GM12801 (cell line): ENCODE results near the gene RNF168.

Experiments
- CTCF ChIP-seq: IDR thresholded peaks from one replicate; pipeline ENCODE4 v1.5.1; 2011; ENCODE audit warnings: control low read depth; ENCODE audit not compliant: insufficient read length; ENCODE audit errors: extremely low read depth

RNF168 gene

DNA sequence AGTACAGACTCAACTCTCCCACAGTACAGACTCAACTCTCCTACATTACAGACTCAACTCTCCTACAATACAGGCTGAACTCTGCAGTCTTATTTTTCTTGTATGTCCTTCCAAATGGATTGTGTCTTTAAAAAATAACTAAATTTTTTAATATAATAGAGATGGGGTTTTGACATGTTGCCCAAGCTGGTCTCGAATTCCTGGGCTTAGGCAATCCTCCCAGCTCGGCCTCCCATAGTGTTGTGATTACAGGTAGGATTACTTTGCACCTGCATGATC lies 40.2 kb downstream of the RNF168 start:
- no peak for TF ChIP-seq CTCF

GRCh38 chr3:196458063-196458462 lies 45.5 kb downstream of the RNF168 start:
- no peak for TF ChIP-seq CTCF

DNA sequence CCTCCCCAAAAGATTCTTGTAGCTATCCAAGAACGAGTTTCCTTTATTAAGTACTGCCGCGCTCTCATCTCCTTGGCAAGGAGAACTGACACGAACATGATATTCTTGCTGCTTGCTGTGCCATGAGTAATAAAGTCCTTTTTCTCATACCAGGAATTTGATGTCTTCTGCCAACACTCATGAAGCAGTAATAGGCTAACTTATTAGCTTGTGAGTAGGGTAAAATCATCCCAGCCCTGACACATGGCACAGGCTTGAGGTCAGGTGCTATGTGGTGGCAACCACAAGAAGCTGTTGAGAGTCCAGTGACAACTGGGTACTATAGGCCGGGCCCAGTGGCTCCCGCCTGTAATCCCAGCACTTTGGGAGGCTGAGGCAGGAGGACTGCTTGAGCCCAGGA lies 48.6 kb downstream of the RNF168 start:
- no peak for TF ChIP-seq CTCF

DNA sequence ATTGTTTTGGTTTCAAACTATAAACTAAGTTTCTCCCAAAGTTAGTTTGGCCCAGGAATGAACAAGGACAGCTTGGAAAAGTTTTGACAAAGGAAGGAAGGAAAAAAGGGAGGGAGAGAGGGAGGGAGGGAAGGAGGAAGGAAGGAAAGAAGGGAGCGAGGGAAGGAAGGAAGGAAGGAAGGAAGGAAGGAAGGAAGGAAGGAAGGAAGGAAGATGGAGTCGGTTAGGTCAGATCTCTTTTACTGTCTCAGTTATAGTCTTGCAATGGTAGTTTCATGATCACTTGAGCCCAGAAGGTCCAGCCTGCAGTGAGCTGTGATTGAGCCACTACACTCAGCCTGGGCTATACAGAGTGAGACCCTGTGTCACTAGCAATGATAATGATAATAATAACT lies 59.1 kb downstream of the RNF168 start:
- TF ChIP-seq CTCF = no peak

DNA sequence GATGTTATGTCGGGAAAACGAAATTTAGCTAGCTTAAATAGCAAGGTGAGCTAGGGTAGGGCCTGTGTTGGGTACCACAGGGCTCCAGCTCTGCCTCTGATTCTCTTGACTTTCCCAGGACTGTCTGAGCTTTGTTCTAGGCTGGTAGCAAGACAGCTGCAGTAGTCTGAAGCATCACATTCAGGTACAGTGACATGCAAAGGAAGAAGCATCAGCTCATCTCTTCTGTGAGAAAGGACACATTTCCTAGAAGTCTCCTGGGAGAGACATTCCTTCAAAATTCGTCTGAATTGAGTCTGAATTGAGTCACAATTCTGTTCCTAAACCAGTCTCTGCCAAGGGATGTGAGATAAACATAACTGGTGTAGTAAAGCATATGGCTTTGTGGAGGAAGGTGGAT lies 62.9 kb downstream of the RNF168 start:
- no peak for TF ChIP-seq CTCF

- no peak for TF ChIP-seq CTCF
Measured at GRCh38 chr3:196440041-196440537, 63.5 kb downstream of the RNF168 start.

DNA sequence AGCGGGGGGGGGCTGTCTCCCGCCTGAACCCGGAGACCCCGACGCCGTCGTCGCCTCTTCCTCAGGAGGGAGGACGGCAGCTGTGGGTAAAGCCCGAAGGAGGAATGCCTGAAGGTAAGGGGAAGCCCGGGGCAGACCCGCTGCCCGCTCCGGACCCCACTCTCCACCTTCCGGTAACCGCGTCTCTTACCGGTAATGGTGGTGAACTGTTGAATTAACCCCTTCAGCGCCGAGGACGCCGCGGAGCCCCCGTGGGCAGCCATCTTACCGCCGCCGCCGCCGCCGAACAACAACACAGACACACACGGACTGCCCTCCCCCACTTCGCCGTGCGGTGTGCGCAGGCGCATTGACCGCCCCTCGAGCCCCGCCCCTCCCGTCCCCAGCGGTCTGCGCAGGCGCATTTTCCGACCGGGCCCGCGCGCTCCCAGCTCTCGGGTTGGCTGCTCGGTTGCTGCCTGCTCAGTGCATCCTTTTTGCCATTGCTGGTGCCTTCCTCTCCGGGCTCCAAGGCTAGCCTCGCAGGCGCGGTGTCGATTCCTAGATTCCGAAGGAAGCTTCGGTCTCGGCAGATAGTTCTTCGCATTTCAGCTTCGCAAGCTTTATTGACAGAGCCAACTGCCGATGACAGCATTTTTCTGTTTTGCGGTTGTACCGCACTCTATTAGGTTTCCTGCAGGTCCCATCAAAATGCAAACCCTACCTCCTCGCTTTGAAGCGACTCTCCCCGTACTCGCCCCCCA lies 71.3 kb downstream of the RNF168 start, which contains the start of gene UBXN7:
Gene UBXN7 (minus strand): TSS at position 291 of the 743 bp plus-strand sequence. CDS start 28 bp downstream, at position 263.
- TF ChIP-seq CTCF = no peak
